ENCODE results near the gene ZNF513.
"Not testable (repeated sequence)": the region's sequence is repeated elsewhere in the genome, so short reads cannot be mapped to it uniquely, and the experiment has no call there.

Gene ZNF513

GRCh38 chr2:27356382-27357181 lies 24.0 kb downstream of the ZNF513 start, which contains the start of gene GTF3C2:
TSS of gene GTF3C2 (minus strand) at chr2:27356764. CDS start at chr2:27343554, 13,210 bp downstream.
- peak; percentile 97 for DNase-seq (ENCODE audit: low spot score)

DNA sequence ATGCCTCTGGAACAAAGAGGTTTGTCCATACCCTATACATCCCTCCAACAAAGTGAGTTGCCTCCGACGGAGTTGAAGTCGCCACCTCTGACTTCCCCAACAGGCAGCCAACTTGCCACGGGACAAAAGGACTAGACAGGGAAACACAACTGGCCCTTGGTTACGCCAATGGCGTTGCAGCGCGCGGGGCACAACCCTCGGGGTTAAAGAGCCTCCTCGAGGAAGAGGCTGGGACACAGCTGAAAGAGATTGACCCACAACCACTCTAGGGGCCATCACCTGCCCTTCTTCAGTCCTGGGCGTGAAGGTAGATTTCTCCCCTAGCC lies 24.5 kb downstream of the ZNF513 start:
- DNase-seq (ENCODE audit: low spot score): no peak

- no peak for DNase-seq (ENCODE audit: low spot score)
These were observed 26.0 kb downstream of the ZNF513 start for GRCh38 chr2:27354597-27354927.

GRCh38 chr2:27353762-27354596 lies 26.6 kb downstream of the ZNF513 start:
- no peak for DNase-seq (ENCODE audit: low spot score)

- DNase-seq (ENCODE audit: low spot score): not testable (repeated sequence)
These were observed 27.2 kb downstream of the ZNF513 start for GRCh38 chr2:27353386-27353761.

DNA sequence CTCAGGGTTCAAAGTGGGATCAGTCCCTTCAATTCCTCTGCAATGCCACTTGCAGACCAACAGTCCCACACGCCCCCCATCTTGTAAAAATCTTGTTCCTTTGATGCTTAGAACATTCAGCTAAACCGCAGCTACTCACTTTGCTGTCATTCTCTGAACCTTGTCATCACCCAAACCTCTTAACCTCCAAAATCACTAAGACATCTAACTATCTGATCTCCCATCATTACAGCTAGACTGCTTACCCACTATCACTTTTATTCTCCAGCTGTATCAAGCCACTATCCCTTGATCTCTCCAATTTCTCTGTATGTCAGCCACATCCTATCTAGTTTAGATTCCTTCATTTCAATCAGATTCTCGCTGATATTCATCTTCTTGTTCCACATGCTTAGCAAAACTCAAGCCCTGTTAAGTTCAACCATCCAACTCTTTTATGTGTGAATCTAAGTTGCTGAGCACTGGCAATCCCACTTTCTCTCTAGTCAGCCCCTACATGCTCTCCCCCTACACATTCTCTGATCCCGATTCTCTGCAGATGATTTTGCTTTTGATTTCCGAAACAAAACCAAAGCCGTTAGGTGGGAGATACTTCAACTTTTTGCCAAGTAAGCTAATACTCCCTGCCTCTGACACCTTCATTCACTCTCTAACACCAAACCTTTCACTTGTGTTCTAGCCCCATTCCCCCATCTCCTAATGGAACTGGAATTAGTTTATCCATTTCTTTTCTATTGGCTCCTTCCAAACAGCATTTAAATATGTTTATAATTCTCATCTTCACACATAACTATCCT lies 28.5 kb downstream of the ZNF513 start:
- DNase-seq (ENCODE audit: low spot score): no peak

GRCh38 chr2:27350106-27350693 lies 30.3 kb downstream of the ZNF513 start:
- no peak for DNase-seq (ENCODE audit: low spot score)

- DNase-seq (ENCODE audit: low spot score): no peak
These were observed 32.9 kb downstream of the ZNF513 start for GRCh38 chr2:27347641-27348040.

DNA sequence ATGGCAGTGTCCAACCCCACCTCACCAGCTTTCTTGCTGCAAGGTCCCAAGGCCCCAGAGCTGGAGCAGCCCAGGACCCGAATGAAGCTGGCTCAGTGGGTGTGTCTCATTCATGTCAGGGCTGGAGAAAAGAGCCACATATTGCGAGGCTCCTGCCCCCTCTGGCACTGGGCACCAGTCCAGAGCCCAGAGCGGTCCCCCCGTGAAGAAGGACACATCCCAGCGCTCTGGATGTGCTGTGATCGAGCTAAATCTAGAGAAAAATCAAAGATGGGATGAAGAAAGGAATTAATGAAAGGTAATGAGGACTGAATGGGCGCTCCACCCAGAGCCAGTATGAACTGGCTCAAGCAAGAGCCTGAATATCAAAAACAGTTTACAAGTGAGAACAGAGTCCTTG lies 44.4 kb downstream of the ZNF513 start:
- DNase-seq (ENCODE audit: low spot score): no peak

GRCh38 chr2:27335311-27335710 lies 45.2 kb downstream of the ZNF513 start:
- DNase-seq (ENCODE audit: low spot score): no peak

All from ecto neural progenitor cell (in vitro differentiated cells).